ENCODE measurements around the gene GUCA2A. TPM values are rescaled to one million over a fixed set of nuclear protein-coding genes. Genes with fewer than 3 reads are reported as not detected.

Gene GUCA2A
- total and polyA plus RNA-seq, 2 of the 4 experiments (the other 2 are of a cell fraction), result not detected

DNA sequence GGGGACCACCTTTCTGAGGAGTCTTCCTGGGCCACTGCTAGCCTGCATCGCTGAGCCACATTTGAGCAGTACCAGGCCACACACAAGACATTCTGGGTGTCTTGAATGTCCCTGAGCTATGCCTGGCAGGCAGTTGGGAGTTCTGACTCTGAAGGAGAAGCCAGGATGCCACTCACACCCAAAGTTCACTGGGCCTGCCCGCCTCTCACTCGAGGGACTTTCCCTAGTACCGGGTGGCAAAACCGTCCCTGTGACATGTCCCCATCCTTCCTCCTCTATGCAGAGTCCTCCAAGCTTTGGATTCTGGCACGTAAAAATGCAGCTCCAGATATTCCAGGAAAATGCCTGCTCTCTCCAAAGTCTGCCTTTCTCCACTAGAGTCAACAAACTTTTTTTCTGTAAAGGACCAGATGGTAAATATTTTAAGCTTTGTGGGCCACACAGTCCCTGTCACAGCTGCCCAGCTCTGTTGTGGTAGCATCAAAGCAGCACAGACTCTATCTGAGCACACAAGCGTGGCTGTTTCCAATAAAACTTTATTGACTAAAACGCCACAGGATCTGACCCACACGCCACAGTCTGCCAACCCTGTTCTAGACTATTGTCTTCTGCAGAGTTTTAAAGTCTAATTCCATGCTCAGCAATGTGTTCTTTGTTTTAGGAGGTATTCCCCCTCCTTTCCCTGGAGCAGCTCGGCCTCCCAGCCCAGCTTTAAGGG lies 30.6 kb downstream of the GUCA2A start:
- Histone ChIP-seq H2BK20ac (ENCODE audit: low read depth, low read length) (no peak overlapping the region), H2BK120ac (ENCODE audit: low read depth, low read length) (no peak overlapping the region), H4K5ac (ENCODE audit: low read depth, low read length) (no peak overlapping the region), H3K27me3 (ENCODE audit: control insufficient read depth, insufficient read depth, low read length) (peaks cover 20% of the 10 kb centered on the region), H4K20me1 (ENCODE audit: insufficient read depth, low read length) (no peaks in the 10 kb centered on the region), H3K9me1 (ENCODE audit: insufficient read depth, low read length) (no peaks in the 10 kb centered on the region; the same call in 1 of the 2 replicates), H3K4me3 (ENCODE audit: insufficient read depth, low read depth, low read length) (no peak overlapping the region), H3K27ac (ENCODE audit: insufficient read depth, low read length) (no peak overlapping the region), H3K14ac (replicated peaks; ENCODE audit: low read depth, low read length) (no peak overlapping the region), H3K36me3 (ENCODE audit: control insufficient read depth, insufficient read depth, low read length) (no peaks in the 10 kb centered on the region), H3K18ac (ENCODE audit: low read depth, low read length) (no peak overlapping the region), H3K4me2 (ENCODE audit: low read depth, low read length) (no peak overlapping the region), H3K23ac (ENCODE audit: low read depth, low read length) (no peak overlapping the region), H4K91ac (ENCODE audit: insufficient read depth, low read depth, low read length) (no peak overlapping the region), H3K79me1 (ENCODE audit: low read depth in 1 of 2, low read length in 2 of 2) (no peaks in the 10 kb centered on the region), H3K9ac (ENCODE audit: low read depth, low read length) (no peak overlapping the region), H3K4me1 (ENCODE audit: control insufficient read depth, insufficient read depth, low read length) (no peaks in the 10 kb centered on the region), H4K8ac (ENCODE audit: low read depth in 2 of 2, low read length in 2 of 2) (no peak overlapping the region), H2BK15ac (ENCODE audit: low read depth, low read length) (no peak overlapping the region), H2AK9ac (replicated peaks; ENCODE audit: low read depth, low read length, poor library complexity) (no peak overlapping the region), H2BK5ac (ENCODE audit: low read depth, low read length, poor library complexity, severe bottlenecking) (no peak overlapping the region), H3K4ac (ENCODE audit: low read depth, low read length) (no peak overlapping the region), H2AFZ (replicated peaks; ENCODE audit: low read length, poor library complexity) (no peak overlapping the region), H2AK5ac (ENCODE audit: low read depth, low read length) (no peak overlapping the region), H3K56ac (ENCODE audit: extremely low read depth, insufficient read depth, low read length) (no peak overlapping the region), H3K9me3 (ENCODE audit: control insufficient read depth, insufficient read depth, low read length) (no peaks in the 10 kb centered on the region)
- in situ Hi-C loops (cut with MboI; ENCODE audit: low sequenced_read_pairs), result no loop called here
- WGBS, 2 experiments (ENCODE audit: extremely low coverage in 2 of 2, insufficient read length in 1 of 2), result no CpG with 5 or more reads among the region's 10 CpGs
- ATAC-seq (ENCODE audit: low read depth) (no peak), DNase-seq (no peak)
- no TSS peak for BruUV-seq (replicated peaks)
- TF ChIP-seq SMC3 (IDR thresholded peaks at IDR 0.05; ENCODE audit: low read depth, low read length), result no peak
- no peak for TF ChIP-seq BHLHE40 (IDR thresholded peaks at IDR 0.05; ENCODE audit: low read depth, low read length)
- no peak for TF ChIP-seq ELK1 (IDR thresholded peaks at IDR 0.05; ENCODE audit: borderline replicate concordance, low read depth, low read length)
- no peak for TF ChIP-seq CTCF (conservative IDR thresholded peaks at IDR 0.05; ENCODE audit: low read depth, low read length)
- no peak for TF ChIP-seq USF2 (IDR thresholded peaks at IDR 0.05; ENCODE audit: low read depth, low read length)
- TF ChIP-seq RFX5 (IDR thresholded peaks at IDR 0.05; ENCODE audit: low read depth, low read length), result no peak
- no peak for TF ChIP-seq RAD21 (IDR thresholded peaks at IDR 0.05; ENCODE audit: low read length)
- TF ChIP-seq MAZ (IDR thresholded peaks at IDR 0.05; ENCODE audit: borderline replicate concordance, low read depth, low read length), result no peak
- no peak for TF ChIP-seq CHD1 (IDR thresholded peaks at IDR 0.05; ENCODE audit: low read depth, low read length)
- dilution Hi-C loops (cut with HindIII; ENCODE audit: low sequenced_read_pairs, unreplicated experiment), result no loop called here
- ChIA-PET CTCF (no interaction called here), POLR2A (ENCODE audit: unreplicated experiment) (no interaction called here)
- intact Hi-C loops (cut with micrococcal nuclease), result no loop called here

All from IMR-90 (cell line).